Glomerular visceral epithelial cell (primary cell): ENCODE data around the gene ZNF620.
"Not testable (repeated sequence)": the region's sequence is repeated elsewhere in the genome, so short reads cannot be mapped to it uniquely, and the experiment has no call there.

Experiments used
- DNase-seq: peaks from one replicate; pipeline ENCODE4 v3.0.0-alpha.2; 2016; ENCODE audit errors: extremely low spot score

Gene ZNF620

GRCh38 chr3:40502034-40502433, 3.8 kb upstream of the ZNF620 start:
- no peak for DNase-seq

GRCh38 chr3:40504636-40505430, 1.0 kb upstream of the ZNF620 start:
- DNase-seq = peak; percentile 88

GRCh38 chr3:40511031-40511718, 5.3 kb downstream of the ZNF620 start:
- no peak for DNase-seq

GRCh38 chr3:40516201-40516600, 10.4 kb downstream of the ZNF620 start:
- DNase-seq = no peak

GRCh38 chr3:40518067-40518466, 12.2 kb downstream of the ZNF620 start:
- no peak for DNase-seq

GRCh38 chr3:40518848-40519247, 13.0 kb downstream of the ZNF620 start:
- no peak for DNase-seq

GRCh38 chr3:40521254-40521653, 15.4 kb downstream of the ZNF620 start:
- no peak for DNase-seq

GRCh38 chr3:40523781-40524180, 17.9 kb downstream of the ZNF620 start:
- DNase-seq = no peak

GRCh38 chr3:40524222-40524567, 18.4 kb downstream of the ZNF620 start:
- DNase-seq = no peak

GRCh38 chr3:40524568-40525285, 18.9 kb downstream of the ZNF620 start, which contains the start of gene ZNF621:
Gene ZNF621 (plus strand): TSS chr3:40524960. CDS start chr3:40525841, 881 bp downstream.
- DNase-seq = peak; percentile 88

GRCh38 chr3:40528426-40528825, 22.6 kb downstream of the ZNF620 start:
- no peak for DNase-seq

- DNase-seq = no peak
These were observed 26.4 kb downstream of the ZNF620 start for GRCh38 chr3:40532252-40532651.

GRCh38 chr3:40534283-40534682, 28.4 kb downstream of the ZNF620 start:
- DNase-seq = no peak

GRCh38 chr3:40546816-40547215, 41.0 kb downstream of the ZNF620 start:
- DNase-seq = peak; percentile 57

- DNase-seq = no peak
These were observed 44.3 kb downstream of the ZNF620 start for GRCh38 chr3:40550167-40550566.

GRCh38 chr3:40557575-40558161, 51.8 kb downstream of the ZNF620 start:
- peak; percentile 3 for DNase-seq

GRCh38 chr3:40562482-40562881, 56.6 kb downstream of the ZNF620 start:
- not testable (repeated sequence) for DNase-seq

GRCh38 chr3:40565629-40566028, 59.8 kb downstream of the ZNF620 start:
- not testable (repeated sequence) for DNase-seq

GRCh38 chr3:40566694-40567093, 60.9 kb downstream of the ZNF620 start:
- no peak for DNase-seq
